ENCODE data around the gene NTM. TPM values are rescaled to one million over a fixed set of nuclear protein-coding genes. Genes with fewer than 3 reads are reported as not detected.

The NTM gene
- total RNA-seq, 1 experiment from 2014 or later: 16.4 TPM

DNA sequence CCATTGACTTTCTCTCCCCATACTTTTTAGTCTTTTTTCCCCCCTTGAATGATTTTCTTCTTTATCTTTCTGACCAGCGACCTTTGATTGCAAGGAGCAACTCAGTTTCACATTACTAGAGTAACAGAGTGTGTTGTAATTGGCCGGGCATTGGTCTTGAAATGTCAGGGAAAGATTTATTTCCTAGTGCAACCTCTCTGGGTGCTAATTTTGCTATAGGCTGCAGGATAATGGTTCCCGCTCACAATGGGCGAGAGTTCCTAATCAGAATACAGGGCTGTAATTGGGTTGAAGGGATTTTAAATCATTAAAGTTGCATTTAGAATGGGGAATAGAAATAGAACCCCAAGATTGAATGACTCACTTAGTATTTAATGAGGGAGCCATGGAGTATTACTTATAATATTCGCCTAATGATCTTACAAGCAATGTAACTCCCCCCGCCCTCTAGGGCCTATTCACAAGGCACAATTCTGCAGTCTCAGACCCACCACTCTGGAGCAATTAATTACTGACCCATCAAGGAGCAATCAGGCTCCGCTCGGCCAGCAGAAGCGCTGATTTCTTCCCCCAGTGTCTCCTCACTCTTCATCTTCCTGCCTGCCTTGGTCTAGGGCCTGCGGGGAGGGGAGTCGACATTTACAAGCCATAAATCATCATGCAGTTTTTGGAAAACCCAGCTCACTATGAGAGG, 725.9 kb downstream of the NTM start:
- H3K27me3 Mint-ChIP-seq (ENCODE audit: low read depth): no peaks in the 10 kb centered on the region
- TF ChIP-seq, protein P1, sequence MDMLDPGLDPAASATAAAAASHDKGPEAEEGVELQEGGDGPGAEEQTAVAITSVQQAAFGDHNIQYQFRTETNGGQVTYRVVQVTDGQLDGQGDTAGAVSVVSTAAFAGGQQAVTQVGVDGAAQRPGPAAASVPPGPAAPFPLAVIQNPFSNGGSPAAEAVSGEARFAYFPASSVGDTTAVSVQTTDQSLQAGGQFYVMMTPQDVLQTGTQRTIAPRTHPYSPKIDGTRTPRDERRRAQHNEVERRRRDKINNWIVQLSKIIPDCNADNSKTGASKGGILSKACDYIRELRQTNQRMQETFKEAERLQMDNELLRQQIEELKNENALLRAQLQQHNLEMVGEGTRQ (CRISPR knock-in tag; IDR thresholded peaks at IDR 0.05): no peak
- no peak for TF ChIP-seq NR2C2 (CRISPR knock-in tag; IDR thresholded peaks at IDR 0.05)
- TF ChIP-seq JAZF1 (CRISPR knock-in tag; IDR thresholded peaks at IDR 0.05): no peak
- ChIA-PET POLR2A (no interaction called here), CTCF (no interaction called here)
- H3K4me1 Mint-ChIP-seq: peaks cover 19% of the 10 kb centered on the region
- DNase-seq (ENCODE audit: low spot score) (no peak), ATAC-seq (no peak)
- no peak overlapping the region for H3K4me3 Mint-ChIP-seq
- H3K36me3 Mint-ChIP-seq: no peaks in the 10 kb centered on the region
- H3K9me3 Mint-ChIP-seq: no peaks in the 10 kb centered on the region; the same call in 1 of the 2 replicates
- no peak overlapping the region for H3K27ac Mint-ChIP-seq

DNA sequence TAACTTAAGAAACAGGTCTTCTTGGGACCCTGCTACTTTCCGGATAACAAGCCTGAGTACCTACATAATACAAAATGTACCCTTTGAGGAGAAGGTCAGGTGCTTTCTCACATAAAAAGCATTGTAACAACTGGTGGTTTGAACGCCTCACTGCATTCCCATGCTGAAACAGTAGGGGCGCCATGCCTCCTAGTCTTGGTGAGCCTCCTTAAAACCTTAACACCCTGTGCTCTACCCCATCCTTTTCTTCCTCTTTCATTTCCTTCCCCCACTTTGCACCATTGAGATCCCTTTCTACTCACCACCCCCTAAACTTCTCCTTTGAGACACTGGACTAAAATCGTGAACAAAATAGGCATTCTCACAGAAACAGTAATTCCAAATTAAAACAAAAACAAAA, 729.3 kb downstream of the NTM start:
- H3K36me3 Mint-ChIP-seq: no peaks in the 10 kb centered on the region
- ATAC-seq (peak; percentile 91), DNase-seq (ENCODE audit: low spot score) (peak; percentile 76)
- POLR2A ChIA-PET: no interaction called here
- peaks cover 38% of the 10 kb centered on the region for H3K4me1 Mint-ChIP-seq
- TF ChIP-seq SOX15 (CRISPR knock-in tag; IDR thresholded peaks at IDR 0.05): no peak
- TF ChIP-seq, protein P2, sequence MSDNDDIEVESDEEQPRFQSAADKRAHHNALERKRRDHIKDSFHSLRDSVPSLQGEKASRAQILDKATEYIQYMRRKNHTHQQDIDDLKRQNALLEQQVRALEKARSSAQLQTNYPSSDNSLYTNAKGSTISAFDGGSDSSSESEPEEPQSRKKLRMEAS (CRISPR knock-in tag; IDR thresholded peaks at IDR 0.05): no peak
- TF ChIP-seq, protein P3, sequence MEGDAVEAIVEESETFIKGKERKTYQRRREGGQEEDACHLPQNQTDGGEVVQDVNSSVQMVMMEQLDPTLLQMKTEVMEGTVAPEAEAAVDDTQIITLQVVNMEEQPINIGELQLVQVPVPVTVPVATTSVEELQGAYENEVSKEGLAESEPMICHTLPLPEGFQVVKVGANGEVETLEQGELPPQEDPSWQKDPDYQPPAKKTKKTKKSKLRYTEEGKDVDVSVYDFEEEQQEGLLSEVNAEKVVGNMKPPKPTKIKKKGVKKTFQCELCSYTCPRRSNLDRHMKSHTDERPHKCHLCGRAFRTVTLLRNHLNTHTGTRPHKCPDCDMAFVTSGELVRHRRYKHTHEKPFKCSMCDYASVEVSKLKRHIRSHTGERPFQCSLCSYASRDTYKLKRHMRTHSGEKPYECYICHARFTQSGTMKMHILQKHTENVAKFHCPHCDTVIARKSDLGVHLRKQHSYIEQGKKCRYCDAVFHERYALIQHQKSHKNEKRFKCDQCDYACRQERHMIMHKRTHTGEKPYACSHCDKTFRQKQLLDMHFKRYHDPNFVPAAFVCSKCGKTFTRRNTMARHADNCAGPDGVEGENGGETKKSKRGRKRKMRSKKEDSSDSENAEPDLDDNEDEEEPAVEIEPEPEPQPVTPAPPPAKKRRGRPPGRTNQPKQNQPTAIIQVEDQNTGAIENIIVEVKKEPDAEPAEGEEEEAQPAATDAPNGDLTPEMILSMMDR (IDR thresholded peaks at IDR 0.05): peak; percentile 87
- no peaks in the 10 kb centered on the region for H3K9me3 Mint-ChIP-seq
- no peaks in the 10 kb centered on the region for H3K27me3 Mint-ChIP-seq (ENCODE audit: low read depth)
- no peak overlapping the region for H3K4me3 Mint-ChIP-seq
- CTCF ChIA-PET: interaction anchor here (0.7 to 1.8 kb wide), 5 partner anchors 15 to 405 kb away, joined by 3 to 11 read pairs (median 4); no protein-coding TSS in a partner anchor
- H3K27ac Mint-ChIP-seq: no peak overlapping the region

DNA sequence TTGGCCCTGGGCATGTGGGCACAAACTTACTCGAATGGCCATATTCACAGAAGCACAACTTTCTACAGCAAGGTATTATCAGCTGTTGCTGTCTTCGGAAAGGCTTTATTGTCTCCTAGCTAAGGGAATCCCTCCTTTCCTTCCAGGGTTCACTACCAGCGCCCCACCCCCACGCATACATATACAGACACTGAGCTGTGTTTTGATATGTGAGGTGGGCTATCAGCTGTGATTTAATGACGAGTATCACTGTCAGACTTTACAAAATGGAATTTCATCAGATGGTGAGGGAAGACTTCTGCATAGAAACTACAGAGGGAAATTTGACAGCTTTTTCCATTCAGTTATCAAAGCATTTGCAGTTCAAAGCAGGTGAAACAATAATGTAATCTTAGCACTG, 730.2 kb downstream of the NTM start:
- H3K36me3 Mint-ChIP-seq: no peaks in the 10 kb centered on the region
- ChIA-PET POLR2A (no interaction called here), CTCF (interaction anchor here (0.6 to 1.8 kb wide), 6 partner anchors 11 to 406 kb away, joined by 3 to 11 read pairs (median 4); no protein-coding TSS in a partner anchor)
- no peak overlapping the region for H3K4me3 Mint-ChIP-seq
- no peak for ATAC-seq
- DNase-seq (ENCODE audit: low spot score): no peak
- peaks cover 43% of the 10 kb centered on the region for H3K4me1 Mint-ChIP-seq
- H3K27me3 Mint-ChIP-seq (ENCODE audit: low read depth): no peaks in the 10 kb centered on the region
- H3K27ac Mint-ChIP-seq: no peak overlapping the region
- peaks cover 4% of the 10 kb centered on the region; the same call in 1 of the 2 replicates for H3K9me3 Mint-ChIP-seq
- TF ChIP-seq, protein P4, sequence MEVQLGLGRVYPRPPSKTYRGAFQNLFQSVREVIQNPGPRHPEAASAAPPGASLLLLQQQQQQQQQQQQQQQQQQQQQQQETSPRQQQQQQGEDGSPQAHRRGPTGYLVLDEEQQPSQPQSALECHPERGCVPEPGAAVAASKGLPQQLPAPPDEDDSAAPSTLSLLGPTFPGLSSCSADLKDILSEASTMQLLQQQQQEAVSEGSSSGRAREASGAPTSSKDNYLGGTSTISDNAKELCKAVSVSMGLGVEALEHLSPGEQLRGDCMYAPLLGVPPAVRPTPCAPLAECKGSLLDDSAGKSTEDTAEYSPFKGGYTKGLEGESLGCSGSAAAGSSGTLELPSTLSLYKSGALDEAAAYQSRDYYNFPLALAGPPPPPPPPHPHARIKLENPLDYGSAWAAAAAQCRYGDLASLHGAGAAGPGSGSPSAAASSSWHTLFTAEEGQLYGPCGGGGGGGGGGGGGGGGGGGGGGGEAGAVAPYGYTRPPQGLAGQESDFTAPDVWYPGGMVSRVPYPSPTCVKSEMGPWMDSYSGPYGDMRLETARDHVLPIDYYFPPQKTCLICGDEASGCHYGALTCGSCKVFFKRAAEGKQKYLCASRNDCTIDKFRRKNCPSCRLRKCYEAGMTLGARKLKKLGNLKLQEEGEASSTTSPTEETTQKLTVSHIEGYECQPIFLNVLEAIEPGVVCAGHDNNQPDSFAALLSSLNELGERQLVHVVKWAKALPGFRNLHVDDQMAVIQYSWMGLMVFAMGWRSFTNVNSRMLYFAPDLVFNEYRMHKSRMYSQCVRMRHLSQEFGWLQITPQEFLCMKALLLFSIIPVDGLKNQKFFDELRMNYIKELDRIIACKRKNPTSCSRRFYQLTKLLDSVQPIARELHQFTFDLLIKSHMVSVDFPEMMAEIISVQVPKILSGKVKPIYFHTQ (CRISPR knock-in tag; IDR thresholded peaks at IDR 0.05): no peak
- TF ChIP-seq OVOL2 (CRISPR knock-in tag; IDR thresholded peaks at IDR 0.05; ENCODE audit: borderline replicate concordance): no peak
- TF ChIP-seq, protein P5, sequence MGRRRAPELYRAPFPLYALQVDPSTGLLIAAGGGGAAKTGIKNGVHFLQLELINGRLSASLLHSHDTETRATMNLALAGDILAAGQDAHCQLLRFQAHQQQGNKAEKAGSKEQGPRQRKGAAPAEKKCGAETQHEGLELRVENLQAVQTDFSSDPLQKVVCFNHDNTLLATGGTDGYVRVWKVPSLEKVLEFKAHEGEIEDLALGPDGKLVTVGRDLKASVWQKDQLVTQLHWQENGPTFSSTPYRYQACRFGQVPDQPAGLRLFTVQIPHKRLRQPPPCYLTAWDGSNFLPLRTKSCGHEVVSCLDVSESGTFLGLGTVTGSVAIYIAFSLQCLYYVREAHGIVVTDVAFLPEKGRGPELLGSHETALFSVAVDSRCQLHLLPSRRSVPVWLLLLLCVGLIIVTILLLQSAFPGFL (CRISPR knock-in tag; IDR thresholded peaks at IDR 0.05; ENCODE audit: borderline replicate concordance): no peak
- TF ChIP-seq EMX1 (CRISPR knock-in tag; IDR thresholded peaks at IDR 0.05): no peak
- TF ChIP-seq PRRX2 (CRISPR knock-in tag; IDR thresholded peaks at IDR 0.05): no peak
- no peak for TF ChIP-seq ZNF219 (CRISPR knock-in tag; IDR thresholded peaks at IDR 0.05; ENCODE audit: borderline replicate concordance)
- no peak for TF ChIP-seq SOX15 (CRISPR knock-in tag; IDR thresholded peaks at IDR 0.05)
- TF ChIP-seq, protein P6, sequence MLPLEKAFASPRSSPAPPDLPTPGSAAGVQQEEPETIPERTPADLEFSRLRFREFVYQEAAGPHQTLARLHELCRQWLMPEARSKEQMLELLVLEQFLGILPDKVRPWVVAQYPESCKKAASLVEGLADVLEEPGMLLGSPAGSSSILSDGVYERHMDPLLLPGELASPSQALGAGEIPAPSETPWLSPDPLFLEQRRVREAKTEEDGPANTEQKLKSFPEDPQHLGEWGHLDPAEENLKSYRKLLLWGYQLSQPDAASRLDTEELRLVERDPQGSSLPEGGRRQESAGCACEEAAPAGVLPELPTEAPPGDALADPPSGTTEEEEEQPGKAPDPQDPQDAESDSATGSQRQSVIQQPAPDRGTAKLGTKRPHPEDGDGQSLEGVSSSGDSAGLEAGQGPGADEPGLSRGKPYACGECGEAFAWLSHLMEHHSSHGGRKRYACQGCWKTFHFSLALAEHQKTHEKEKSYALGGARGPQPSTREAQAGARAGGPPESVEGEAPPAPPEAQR (CRISPR knock-in tag; IDR thresholded peaks at IDR 0.05): no peak
- TF ChIP-seq, protein P7, sequence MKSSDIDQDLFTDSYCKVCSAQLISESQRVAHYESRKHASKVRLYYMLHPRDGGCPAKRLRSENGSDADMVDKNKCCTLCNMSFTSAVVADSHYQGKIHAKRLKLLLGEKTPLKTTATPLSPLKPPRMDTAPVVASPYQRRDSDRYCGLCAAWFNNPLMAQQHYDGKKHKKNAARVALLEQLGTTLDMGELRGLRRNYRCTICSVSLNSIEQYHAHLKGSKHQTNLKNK (CRISPR knock-in tag; IDR thresholded peaks at IDR 0.05): no peak
- no peak for TF ChIP-seq ESRRA (CRISPR knock-in tag; IDR thresholded peaks at IDR 0.05; ENCODE audit: borderline replicate concordance)
- no peak for TF ChIP-seq NR1H2 (CRISPR knock-in tag; IDR thresholded peaks at IDR 0.05)
- TF ChIP-seq, protein P8, sequence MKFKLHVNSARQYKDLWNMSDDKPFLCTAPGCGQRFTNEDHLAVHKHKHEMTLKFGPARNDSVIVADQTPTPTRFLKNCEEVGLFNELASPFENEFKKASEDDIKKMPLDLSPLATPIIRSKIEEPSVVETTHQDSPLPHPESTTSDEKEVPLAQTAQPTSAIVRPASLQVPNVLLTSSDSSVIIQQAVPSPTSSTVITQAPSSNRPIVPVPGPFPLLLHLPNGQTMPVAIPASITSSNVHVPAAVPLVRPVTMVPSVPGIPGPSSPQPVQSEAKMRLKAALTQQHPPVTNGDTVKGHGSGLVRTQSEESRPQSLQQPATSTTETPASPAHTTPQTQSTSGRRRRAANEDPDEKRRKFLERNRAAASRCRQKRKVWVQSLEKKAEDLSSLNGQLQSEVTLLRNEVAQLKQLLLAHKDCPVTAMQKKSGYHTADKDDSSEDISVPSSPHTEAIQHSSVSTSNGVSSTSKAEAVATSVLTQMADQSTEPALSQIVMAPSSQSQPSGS (CRISPR knock-in tag; IDR thresholded peaks at IDR 0.05; ENCODE audit: borderline replicate concordance, low read depth): no peak
- no peak for TF ChIP-seq NR2C2 (CRISPR knock-in tag; IDR thresholded peaks at IDR 0.05)
